Measurements from ENCODE around the gene LILRA2. TPM values are rescaled to one million over a fixed set of nuclear protein-coding genes. Genes with fewer than 3 reads are reported as not detected.
"Not testable (repeated sequence)": the region's sequence is repeated elsewhere in the genome, so short reads cannot be mapped to it uniquely, and the experiment has no call there.

Gene LILRA2
- total RNA-seq, 1 donor from 2014 or later, result 1.6 TPM

DNA sequence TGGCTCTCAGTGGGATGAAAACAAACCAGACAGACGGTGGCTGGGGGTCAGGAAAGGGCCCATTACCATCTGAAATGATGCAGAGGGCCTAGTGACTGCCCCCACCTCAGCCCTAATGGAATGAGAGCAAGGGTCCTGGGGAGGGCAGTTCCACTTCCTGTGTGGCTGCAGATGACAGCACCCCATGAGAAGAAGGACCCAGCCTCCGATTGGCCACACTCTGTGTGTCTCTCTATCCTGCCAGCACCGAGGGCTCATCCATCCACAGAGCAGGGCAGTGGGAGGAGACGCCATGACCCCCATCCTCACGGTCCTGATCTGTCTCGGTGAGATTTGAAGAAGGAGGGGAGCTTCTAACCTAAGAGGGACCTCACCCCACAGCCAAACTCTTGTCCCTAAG is 57.2 kb downstream of the LILRA2 start:
- H3K9me3 ChIP-seq (replicated peaks), result no peaks in the 10 kb centered on the region
- H3K36me3 ChIP-seq, result no peaks in the 10 kb centered on the region
- no peak overlapping the region for H3K27ac ChIP-seq (replicated peaks)
- no peak overlapping the region for H3K4me3 ChIP-seq
- H3K4me1 ChIP-seq, result no peaks in the 10 kb centered on the region
- peaks cover 85% of the 10 kb centered on the region for H3K27me3 ChIP-seq (ENCODE audit: low read depth)
- TF ChIP-seq, protein P1, sequence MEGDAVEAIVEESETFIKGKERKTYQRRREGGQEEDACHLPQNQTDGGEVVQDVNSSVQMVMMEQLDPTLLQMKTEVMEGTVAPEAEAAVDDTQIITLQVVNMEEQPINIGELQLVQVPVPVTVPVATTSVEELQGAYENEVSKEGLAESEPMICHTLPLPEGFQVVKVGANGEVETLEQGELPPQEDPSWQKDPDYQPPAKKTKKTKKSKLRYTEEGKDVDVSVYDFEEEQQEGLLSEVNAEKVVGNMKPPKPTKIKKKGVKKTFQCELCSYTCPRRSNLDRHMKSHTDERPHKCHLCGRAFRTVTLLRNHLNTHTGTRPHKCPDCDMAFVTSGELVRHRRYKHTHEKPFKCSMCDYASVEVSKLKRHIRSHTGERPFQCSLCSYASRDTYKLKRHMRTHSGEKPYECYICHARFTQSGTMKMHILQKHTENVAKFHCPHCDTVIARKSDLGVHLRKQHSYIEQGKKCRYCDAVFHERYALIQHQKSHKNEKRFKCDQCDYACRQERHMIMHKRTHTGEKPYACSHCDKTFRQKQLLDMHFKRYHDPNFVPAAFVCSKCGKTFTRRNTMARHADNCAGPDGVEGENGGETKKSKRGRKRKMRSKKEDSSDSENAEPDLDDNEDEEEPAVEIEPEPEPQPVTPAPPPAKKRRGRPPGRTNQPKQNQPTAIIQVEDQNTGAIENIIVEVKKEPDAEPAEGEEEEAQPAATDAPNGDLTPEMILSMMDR (IDR thresholded peaks at IDR 0.05; ENCODE audit: borderline replicate concordance), result no peak
- intact Hi-C loops (cut with micrococcal nuclease), result no loop called here
- no peak for DNase-seq

DNA sequence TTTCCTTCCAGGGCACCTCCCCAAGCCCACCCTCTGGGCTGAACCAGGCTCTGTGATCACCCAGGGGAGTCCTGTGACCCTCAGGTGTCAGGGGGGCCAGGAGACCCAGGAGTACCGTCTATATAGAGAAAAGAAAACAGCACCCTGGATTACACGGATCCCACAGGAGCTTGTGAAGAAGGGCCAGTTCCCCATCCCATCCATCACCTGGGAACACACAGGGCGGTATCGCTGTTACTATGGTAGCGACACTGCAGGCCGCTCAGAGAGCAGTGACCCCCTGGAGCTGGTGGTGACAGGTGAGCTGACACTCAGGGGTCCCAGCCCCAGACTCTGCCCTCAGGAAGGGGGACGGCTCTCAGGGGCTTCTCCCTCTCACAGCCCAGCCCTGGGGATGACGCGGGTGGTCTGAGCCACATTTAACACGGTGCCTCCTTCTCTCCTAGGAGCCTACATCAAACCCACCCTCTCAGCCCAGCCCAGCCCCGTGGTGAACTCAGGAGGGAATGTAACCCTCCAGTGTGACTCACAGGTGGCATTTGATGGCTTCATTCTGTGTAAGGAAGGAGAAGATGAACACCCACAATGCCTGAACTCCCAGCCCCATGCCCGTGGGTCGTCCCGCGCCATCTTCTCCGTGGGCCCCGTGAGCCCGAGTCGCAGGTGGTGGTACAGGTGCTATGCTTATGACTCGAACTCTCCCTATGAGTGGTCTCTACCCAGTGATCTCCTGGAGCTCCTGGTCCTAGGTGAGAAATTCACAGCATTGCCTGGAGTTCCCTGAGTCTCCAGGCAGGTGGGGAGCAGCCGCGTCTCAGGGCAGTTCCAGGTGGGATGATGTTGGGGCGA is 58.1 kb downstream of the LILRA2 start:
- H3K4me1 ChIP-seq; H3K27ac ChIP-seq (replicated peaks); H3K9me3 ChIP-seq (replicated peaks); H3K36me3 ChIP-seq; intact Hi-C loops (cut with micrococcal nuclease); H3K4me3 ChIP-seq; DNase-seq: not testable (repeated sequence)
- H3K27me3 ChIP-seq (ENCODE audit: low read depth), result peaks cover 85% of the 10 kb centered on the region

DNA sequence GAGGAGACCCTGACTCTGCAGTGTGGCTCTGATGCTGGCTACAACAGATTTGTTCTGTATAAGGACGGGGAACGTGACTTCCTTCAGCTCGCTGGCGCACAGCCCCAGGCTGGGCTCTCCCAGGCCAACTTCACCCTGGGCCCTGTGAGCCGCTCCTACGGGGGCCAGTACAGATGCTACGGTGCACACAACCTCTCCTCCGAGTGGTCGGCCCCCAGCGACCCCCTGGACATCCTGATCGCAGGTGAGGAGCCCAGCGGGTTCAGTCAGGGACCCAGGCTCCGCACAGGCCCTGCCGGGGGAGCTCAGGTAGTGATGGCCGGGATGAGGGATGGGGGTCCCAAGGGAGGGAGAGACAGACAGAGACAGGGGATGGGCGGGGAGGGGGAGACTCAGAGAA is 58.9 kb downstream of the LILRA2 start:
- H3K4me1 ChIP-seq; H3K4me3 ChIP-seq; H3K27ac ChIP-seq (replicated peaks); intact Hi-C loops (cut with micrococcal nuclease); H3K36me3 ChIP-seq; DNase-seq; H3K9me3 ChIP-seq (replicated peaks): not testable (repeated sequence)
- H3K27me3 ChIP-seq (ENCODE audit: low read depth), result peaks cover 83% of the 10 kb centered on the region

DNA sequence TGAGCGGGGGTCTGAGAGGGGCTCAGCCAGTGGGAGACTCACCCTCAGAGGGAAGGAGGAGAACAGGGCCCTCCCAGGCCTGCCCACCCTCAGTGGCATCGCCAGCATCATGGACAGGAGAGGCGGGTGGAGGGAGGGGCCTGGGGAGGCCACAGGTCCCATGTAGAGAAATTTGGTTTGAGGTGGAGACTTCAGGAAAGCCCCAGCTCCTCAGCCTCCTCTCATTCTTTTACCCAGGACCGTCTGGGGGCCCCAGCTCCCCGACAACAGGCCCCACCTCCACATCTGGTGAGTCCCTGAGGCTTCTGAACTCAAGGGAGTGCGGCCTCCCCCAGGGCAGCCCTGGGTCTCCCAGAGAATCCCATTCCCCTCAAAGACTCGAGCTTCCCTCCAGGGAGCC is 59.8 kb downstream of the LILRA2 start:
- H3K27ac ChIP-seq (replicated peaks), result no peak overlapping the region
- peaks cover 75% of the 10 kb centered on the region for H3K27me3 ChIP-seq (ENCODE audit: low read depth)
- no peaks in the 10 kb centered on the region for H3K9me3 ChIP-seq (replicated peaks)
- intact Hi-C loops (cut with micrococcal nuclease), result no loop called here
- DNase-seq, result no peak
- H3K4me3 ChIP-seq, result no peak overlapping the region
- TF ChIP-seq, protein P1 (IDR thresholded peaks at IDR 0.05; ENCODE audit: borderline replicate concordance), result no peak
- no peaks in the 10 kb centered on the region for H3K36me3 ChIP-seq
- no peaks in the 10 kb centered on the region for H3K4me1 ChIP-seq

DNA sequence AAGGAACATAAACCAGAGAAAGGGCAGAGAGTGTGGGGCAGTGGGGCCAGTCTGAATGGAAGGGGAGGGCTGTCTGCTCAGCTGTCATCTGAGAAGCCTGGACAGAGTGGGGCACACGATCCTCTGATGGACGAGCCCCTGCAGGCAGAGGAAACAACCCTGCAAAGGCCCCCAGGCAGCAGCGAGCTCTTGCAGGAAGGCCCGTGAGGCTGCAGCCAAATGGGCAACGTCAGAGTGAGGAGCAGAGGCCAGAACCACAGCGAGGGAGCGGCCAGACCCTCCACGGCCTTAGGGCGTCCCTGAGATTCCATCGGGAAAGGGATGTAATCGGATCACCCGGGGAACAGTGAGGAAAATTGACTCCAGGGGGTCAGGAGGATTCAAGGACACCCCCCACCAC is 62.5 kb downstream of the LILRA2 start:
- H3K4me3 ChIP-seq; H3K27ac ChIP-seq (replicated peaks); intact Hi-C loops (cut with micrococcal nuclease); H3K36me3 ChIP-seq; H3K4me1 ChIP-seq; H3K9me3 ChIP-seq (replicated peaks); DNase-seq: not testable (repeated sequence)
- peaks cover 59% of the 10 kb centered on the region for H3K27me3 ChIP-seq (ENCODE audit: low read depth)

DNA sequence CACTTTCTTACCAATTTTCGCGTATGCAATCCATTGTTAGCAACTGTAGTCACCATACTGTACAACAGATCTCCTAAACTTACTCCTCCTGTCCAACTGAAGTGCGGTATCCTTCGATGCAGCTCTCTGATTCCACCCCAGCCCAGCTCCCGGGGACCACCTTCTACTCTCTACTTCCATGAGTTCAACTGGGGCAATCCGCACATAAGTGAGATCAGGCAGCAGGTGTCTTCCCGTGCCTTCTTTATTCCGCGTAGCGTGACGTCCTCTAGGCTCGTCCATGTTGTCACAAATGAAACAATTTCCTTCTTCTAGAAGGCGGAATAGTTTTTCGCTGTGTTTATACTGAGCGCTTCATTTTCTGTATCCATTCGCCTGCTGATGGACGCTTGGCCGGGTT is 65.1 kb downstream of the LILRA2 start:
- Histone ChIP-seq H3K27me3 (ENCODE audit: low read depth) (peaks cover 54% of the 10 kb centered on the region), H3K4me3 (no peak overlapping the region), H3K36me3 (no peaks in the 10 kb centered on the region), H3K27ac (replicated peaks) (no peak overlapping the region), H3K9me3 (replicated peaks) (no peaks in the 10 kb centered on the region), H3K4me1 (no peaks in the 10 kb centered on the region)
- intact Hi-C loops (cut with micrococcal nuclease), result no loop called here
- DNase-seq, result no peak
- TF ChIP-seq, protein P1 (IDR thresholded peaks at IDR 0.05; ENCODE audit: borderline replicate concordance), result no peak

Other genes with a start within 250 kb of the LILRA2 start
- gene LILRA4, start 234.6 kb upstream of the LILRA2 start, total RNA-seq, result not detected
- gene LAIR1, start 208.9 kb upstream of the LILRA2 start, total RNA-seq, result 5.1 TPM
- 1.9 TPM for gene TTYH1, start 158.3 kb upstream of the LILRA2 start, total RNA-seq
- 66.0 TPM for gene LENG8, start 124.6 kb upstream of the LILRA2 start, total RNA-seq
- gene LENG9, start 110.0 kb upstream of the LILRA2 start, total RNA-seq, result 1.7 TPM
- 8.7 TPM for gene CDC42EP5, start 100.5 kb upstream of the LILRA2 start, total RNA-seq
- gene LAIR2, start 71.0 kb upstream of the LILRA2 start, total RNA-seq, result not detected
- 0.22 TPM for gene LILRA1, start 19.8 kb downstream of the LILRA2 start, total RNA-seq
- gene LILRB1, start 56.7 kb downstream of the LILRA2 start, total RNA-seq, result 1.5 TPM
- 4.0 TPM for gene LILRB4, start 89.2 kb downstream of the LILRA2 start, total RNA-seq
- gene KIR3DL3, start 150.7 kb downstream of the LILRA2 start, total RNA-seq, result not detected
- gene KIR2DL3, start 164.7 kb downstream of the LILRA2 start, total RNA-seq, result not detected
- not detected for gene KIR2DL1, start 196.0 kb downstream of the LILRA2 start, total RNA-seq
- gene KIR2DL4, start 229.8 kb downstream of the LILRA2 start, total RNA-seq, result not detected
- gene KIR3DL1, start 242.7 kb downstream of the LILRA2 start, total RNA-seq, result not detected